Osteoblast (primary cell): ENCODE data around the gene CELF1. TPM values are rescaled to one million over a fixed set of nuclear protein-coding genes. Genes with fewer than 3 reads are reported as not detected.
A peak's percentile ranks its signal among the peaks of the same experiment; 100 is the strongest.

Experiments used
- DNase-seq: peaks from one replicate; pipeline ENCODE4 v3.0.0; 2011; ENCODE audit warnings: low spot score, mixed read lengths; ENCODE audit not compliant: insufficient read length; ENCODE audit errors: missing footprints
- H2AFZ ChIP-seq: 2 replicates; pipeline ENCODE4 v1.6.0; 2011; ENCODE audit warnings: mild to moderate bottlenecking, low read length
- H3K27ac ChIP-seq: 2 replicates; pipeline ENCODE4 v1.5.1; 2011; ENCODE audit warnings: mild to moderate bottlenecking, low read depth, low read length, moderate library complexity
- H3K27me3 ChIP-seq: 2 replicates; pipeline ENCODE4 v1.6.0; 2012; ENCODE audit warnings: mild to moderate bottlenecking, control low read depth, inconsistent platforms, low read length, moderate library complexity; ENCODE audit not compliant: insufficient read depth
- H3K36me3 ChIP-seq: 2 replicates; pipeline ENCODE4 v1.5.1; 2011; ENCODE audit warnings: mild to moderate bottlenecking, low read length, control low read depth, moderate library complexity; ENCODE audit not compliant: insufficient read depth
- H3K4me1 ChIP-seq: 2 replicates; pipeline ENCODE4 v1.5.1; 2011; ENCODE audit warnings: mild to moderate bottlenecking, low read length, control low read depth, moderate library complexity; ENCODE audit not compliant: insufficient read depth
- H3K4me2 ChIP-seq: 2 replicates; pipeline ENCODE4 v1.6.0; 2011; ENCODE audit warnings: mild to moderate bottlenecking, low read length; ENCODE audit not compliant: insufficient read depth
- H3K4me3 ChIP-seq: fragments of 200-600 bp; sonication (generic); 3 replicates; pipeline ENCODE4 v1.5.1; 2012; ENCODE audit warnings: mild to moderate bottlenecking, low read length, inconsistent platforms; ENCODE audit not compliant: insufficient read depth
- H3K79me2 ChIP-seq: 2 replicates; pipeline ENCODE4 v1.6.0; 2012; ENCODE audit warnings: mild to moderate bottlenecking, low read length, control low read depth, inconsistent platforms; ENCODE audit not compliant: insufficient read depth
- H3K9me3 ChIP-seq: 2 replicates; pipeline ENCODE4 v1.5.1; 2011; ENCODE audit warnings: low read depth, low read length, control low read depth
- H4K20me1 ChIP-seq: 2 replicates; pipeline ENCODE4 v1.6.0; 2012; ENCODE audit warnings: mild to moderate bottlenecking, low read length, control low read depth; ENCODE audit not compliant: insufficient read depth
- total RNA-seq: library from RNA; depleted of rRNA; stranded (reverse); fragments of >200 nt; gene quantifications from 2 replicates; pipeline ENCODE4 v1.2.3, GENCODE V29; 2012
- TF ChIP-seq, protein P1 (sequence below): IDR thresholded peaks from 2 replicates; pipeline ENCODE4 v1.5.1; 2011; ENCODE audit warnings: mild to moderate bottlenecking, low read depth, low read length, moderate library complexity; ENCODE audit errors: extremely low read depth

The CELF1 gene
- total RNA-seq, 1 donor: 148 TPM

DNA sequence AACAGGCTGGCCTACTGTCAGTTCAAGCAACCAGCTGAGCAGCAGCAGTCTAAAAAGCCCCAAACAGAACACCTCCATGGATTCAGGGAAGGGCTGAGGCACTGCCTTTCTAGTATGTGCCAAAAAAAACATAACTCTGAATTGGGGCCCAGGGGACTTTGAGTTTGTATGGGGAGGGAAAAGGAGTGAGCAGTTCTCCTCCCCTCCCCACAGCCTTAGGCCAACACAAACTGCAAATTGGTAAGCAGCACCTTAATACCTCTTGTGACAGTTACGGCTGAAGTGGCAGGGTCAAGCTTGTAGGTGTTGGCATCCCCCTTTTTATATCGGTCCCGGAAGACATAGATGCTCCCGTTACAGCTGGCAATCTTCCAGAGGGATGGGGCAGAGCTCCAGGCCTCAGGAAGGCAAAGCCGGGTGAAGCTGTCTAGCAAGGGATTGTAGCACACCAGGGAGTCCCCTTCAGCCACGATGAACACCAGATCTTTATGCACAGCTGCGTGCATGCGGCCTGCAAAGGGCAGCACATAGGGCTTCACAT, 19.9 kb upstream of the CELF1 start:
- TF ChIP-seq, protein P1, sequence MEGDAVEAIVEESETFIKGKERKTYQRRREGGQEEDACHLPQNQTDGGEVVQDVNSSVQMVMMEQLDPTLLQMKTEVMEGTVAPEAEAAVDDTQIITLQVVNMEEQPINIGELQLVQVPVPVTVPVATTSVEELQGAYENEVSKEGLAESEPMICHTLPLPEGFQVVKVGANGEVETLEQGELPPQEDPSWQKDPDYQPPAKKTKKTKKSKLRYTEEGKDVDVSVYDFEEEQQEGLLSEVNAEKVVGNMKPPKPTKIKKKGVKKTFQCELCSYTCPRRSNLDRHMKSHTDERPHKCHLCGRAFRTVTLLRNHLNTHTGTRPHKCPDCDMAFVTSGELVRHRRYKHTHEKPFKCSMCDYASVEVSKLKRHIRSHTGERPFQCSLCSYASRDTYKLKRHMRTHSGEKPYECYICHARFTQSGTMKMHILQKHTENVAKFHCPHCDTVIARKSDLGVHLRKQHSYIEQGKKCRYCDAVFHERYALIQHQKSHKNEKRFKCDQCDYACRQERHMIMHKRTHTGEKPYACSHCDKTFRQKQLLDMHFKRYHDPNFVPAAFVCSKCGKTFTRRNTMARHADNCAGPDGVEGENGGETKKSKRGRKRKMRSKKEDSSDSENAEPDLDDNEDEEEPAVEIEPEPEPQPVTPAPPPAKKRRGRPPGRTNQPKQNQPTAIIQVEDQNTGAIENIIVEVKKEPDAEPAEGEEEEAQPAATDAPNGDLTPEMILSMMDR: no peak
- Histone ChIP-seq H3K9me3 (no peaks in the 10 kb centered on the region), H3K27me3 (no peaks in the 10 kb centered on the region), H3K4me1 (peaks cover 30% of the 10 kb centered on the region), H3K4me3 (no peak overlapping the region), H3K36me3 (peaks cover 42% of the 10 kb centered on the region), H3K4me2 (peak overlapping the region; percentile 26), H3K79me2 (peaks cover 59% of the 10 kb centered on the region), H2AFZ (no peak overlapping the region), H4K20me1 (peaks cover 6% of the 10 kb centered on the region), H3K27ac (peak overlapping the region; percentile 60)
- DNase-seq: peak; percentile 86

- peaks cover 58% of the 10 kb centered on the region for H3K79me2 ChIP-seq
- H3K27me3 ChIP-seq: no peaks in the 10 kb centered on the region
- H3K4me3 ChIP-seq: no peak overlapping the region
- DNase-seq: peak; percentile 95
- TF ChIP-seq, protein P1: no peak
- no peaks in the 10 kb centered on the region for H3K9me3 ChIP-seq
- H3K4me2 ChIP-seq: peak overlapping the region; percentile 26
- peak overlapping the region; percentile 60 for H3K27ac ChIP-seq
- peaks cover 22% of the 10 kb centered on the region for H3K4me1 ChIP-seq
- H4K20me1 ChIP-seq: peaks cover 6% of the 10 kb centered on the region
- H2AFZ ChIP-seq: no peak overlapping the region
- peaks cover 35% of the 10 kb centered on the region for H3K36me3 ChIP-seq
Observed at GRCh38 chr11:47571895-47572294, 19.0 kb upstream of the CELF1 start.

DNA sequence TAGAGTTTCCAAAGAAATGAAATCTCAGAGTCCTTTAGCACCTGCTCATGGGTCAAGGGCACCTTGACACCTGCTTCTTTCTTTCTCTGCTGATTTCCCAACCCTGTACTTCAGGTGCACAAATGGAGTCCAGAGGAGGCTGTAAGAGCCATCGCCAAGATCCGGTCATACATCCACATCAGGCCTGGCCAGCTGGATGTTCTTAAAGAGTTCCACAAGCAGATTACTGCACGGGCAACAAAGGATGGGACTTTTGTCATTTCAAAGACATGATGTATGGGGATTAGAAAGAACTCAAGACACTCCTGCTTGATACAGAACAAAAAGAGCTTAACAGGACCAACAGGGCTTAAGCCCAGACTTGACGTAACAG, 18.4 kb upstream of the CELF1 start:
- peaks cover 25% of the 10 kb centered on the region for H3K4me1 ChIP-seq
- peaks cover 59% of the 10 kb centered on the region for H3K79me2 ChIP-seq
- H3K4me2 ChIP-seq: no peak overlapping the region
- H4K20me1 ChIP-seq: peaks cover 6% of the 10 kb centered on the region
- TF ChIP-seq, protein P1: no peak
- H2AFZ ChIP-seq: no peak overlapping the region
- H3K4me3 ChIP-seq: no peak overlapping the region
- peaks cover 34% of the 10 kb centered on the region for H3K36me3 ChIP-seq
- H3K9me3 ChIP-seq: no peaks in the 10 kb centered on the region
- no peak for DNase-seq
- H3K27ac ChIP-seq: peak overlapping the region; percentile 54
- H3K27me3 ChIP-seq: no peaks in the 10 kb centered on the region

GRCh38 chr11:47570651-47571356, 17.9 kb upstream of the CELF1 start:
- Histone ChIP-seq H3K4me3 (no peak overlapping the region), H3K36me3 (peaks cover 31% of the 10 kb centered on the region), H3K79me2 (peaks cover 61% of the 10 kb centered on the region), H4K20me1 (peaks cover 6% of the 10 kb centered on the region), H3K9me3 (no peaks in the 10 kb centered on the region), H3K4me1 (peaks cover 28% of the 10 kb centered on the region), H3K27me3 (no peaks in the 10 kb centered on the region), H2AFZ (no peak overlapping the region), H3K4me2 (no peak overlapping the region), H3K27ac (no peak overlapping the region)
- no peak for DNase-seq
- TF ChIP-seq, protein P1: no peak
